Mesothelial cell of epicardium (in vitro differentiated cells): ENCODE results near the gene GBE1. TPM values are rescaled to one million over a fixed set of nuclear protein-coding genes. Genes with fewer than 3 reads are reported as not detected.

Experiments used
- DNase-seq, 2 experiments: peaks; one replicate each; pipeline ENCODE4 v3.0.0; 2021; ENCODE audit warnings: low spot score in 2 of 2; ENCODE audit not compliant: unreplicated experiment in 2 of 2
- H3K27ac Mint-ChIP-seq: 2 replicates; pipeline ENCODE4 v1.8.0; 2021; ENCODE audit warnings: mixed read lengths
- H3K27me3 Mint-ChIP-seq: 2 replicates; pipeline ENCODE4 v1.8.0; 2021; ENCODE audit warnings: low read depth, mixed read lengths
- H3K36me3 Mint-ChIP-seq: 2 replicates; pipeline ENCODE4 v1.8.0; 2021; ENCODE audit warnings: mixed read lengths
- H3K4me1 Mint-ChIP-seq: 2 replicates; pipeline ENCODE4 v1.8.0; 2021; ENCODE audit warnings: mixed read lengths
- H3K4me3 Mint-ChIP-seq: 2 replicates; pipeline ENCODE4 v1.8.0; 2021; ENCODE audit warnings: mild to moderate bottlenecking, moderate library complexity, mixed read lengths
- H3K9me3 Mint-ChIP-seq: 2 replicates; pipeline ENCODE4 v1.8.0; 2021; ENCODE audit warnings: mixed read lengths
- CTCF ChIP-seq: fragments of 200-600 bp; sonication (generic); IDR thresholded peaks from one replicate; pipeline ENCODE4 v1.5.0; 2021; ENCODE audit warnings: antibody characterized with exemption; ENCODE audit not compliant: unreplicated experiment
- total RNA-seq: library from RNA; stranded (reverse); gene quantifications from 3 replicates; pipeline ENCODE4 v1.2.1, GENCODE V29; 2021

Gene GBE1
- total RNA-seq, 1 donor from 2014 or later: 10.8 TPM

DNA sequence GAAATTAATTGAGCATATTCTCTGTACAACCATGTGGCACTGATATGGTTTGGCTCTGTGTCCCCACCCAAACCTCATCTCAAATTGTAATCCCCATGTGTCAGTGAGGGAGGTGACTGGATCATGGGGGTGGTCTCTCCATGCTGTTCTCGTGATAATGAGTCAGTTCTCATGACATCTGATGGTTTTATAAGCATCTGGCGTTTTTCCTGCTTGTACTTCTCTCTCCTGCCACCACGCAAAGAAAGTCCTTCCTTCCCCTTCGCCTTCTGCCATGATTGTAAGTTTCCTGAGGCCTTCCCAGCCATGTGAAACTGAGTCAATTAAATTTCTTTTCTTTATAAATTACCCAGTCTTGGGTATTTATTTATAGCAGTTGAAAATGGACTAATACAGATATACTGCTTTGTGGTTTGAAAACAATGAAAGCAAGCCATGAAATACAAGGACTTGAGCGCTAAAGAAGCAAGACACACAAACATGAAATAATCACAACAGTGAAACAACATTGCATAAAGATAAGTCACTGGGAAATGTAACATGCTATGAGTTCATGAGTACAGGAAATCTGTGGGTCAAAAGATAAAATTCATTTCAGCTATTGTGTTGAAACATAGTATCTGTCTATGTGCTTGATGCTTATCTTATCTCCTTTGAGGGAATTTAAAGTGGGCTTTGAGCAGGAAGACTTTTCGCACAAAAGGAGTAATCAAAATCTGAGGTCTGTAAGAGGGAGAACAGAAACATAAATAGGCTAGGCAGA lies 288.7 kb downstream of the GBE1 start:
- H3K27ac Mint-ChIP-seq: no peak overlapping the region
- no peak overlapping the region for H3K4me3 Mint-ChIP-seq
- peaks cover 21% of the 10 kb centered on the region for H3K4me1 Mint-ChIP-seq
- DNase-seq: no peak
- no peaks in the 10 kb centered on the region for H3K27me3 Mint-ChIP-seq
- H3K36me3 Mint-ChIP-seq: no peaks in the 10 kb centered on the region
- no peak for TF ChIP-seq CTCF
- H3K9me3 Mint-ChIP-seq: no peaks in the 10 kb centered on the region

DNA sequence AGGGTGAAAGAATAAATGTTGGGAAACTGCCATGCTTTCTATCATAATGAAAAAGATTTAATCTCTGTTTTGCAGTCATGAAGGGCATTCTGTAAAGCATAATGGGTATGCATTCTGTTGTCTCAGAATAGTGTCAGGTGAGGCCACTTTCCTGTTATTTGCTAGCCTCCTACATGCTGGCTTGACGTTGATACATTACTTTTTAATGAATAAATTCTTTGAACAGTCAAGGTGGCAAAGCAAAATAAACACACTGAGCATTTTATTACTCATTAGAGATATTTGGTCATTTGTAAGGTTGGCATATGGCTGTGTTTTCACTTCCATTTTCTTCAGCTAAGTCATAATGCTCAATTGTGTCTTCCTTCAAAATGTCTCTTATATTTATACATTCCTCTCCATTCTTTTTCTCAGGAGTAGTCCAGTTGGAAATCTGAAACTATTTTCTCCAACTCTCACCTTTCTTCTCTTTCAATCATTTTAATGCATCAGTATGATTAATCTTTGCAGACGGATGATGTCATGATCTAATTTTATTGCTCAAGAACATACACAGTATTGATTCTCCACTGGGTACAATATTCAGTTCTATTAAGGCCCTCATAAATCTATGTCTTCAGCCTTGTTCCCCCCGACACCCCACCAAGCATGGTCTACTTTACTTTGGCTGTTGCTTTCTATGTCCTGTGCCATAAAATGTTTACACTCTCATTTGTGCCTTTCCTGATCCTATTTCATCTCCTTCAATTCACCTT lies 290.7 kb downstream of the GBE1 start:
- Mint-ChIP-seq H3K4me1 (peaks cover 20% of the 10 kb centered on the region), H3K4me3 (no peak overlapping the region), H3K27me3 (no peaks in the 10 kb centered on the region), H3K36me3 (no peaks in the 10 kb centered on the region), H3K9me3 (no peaks in the 10 kb centered on the region), H3K27ac (no peak overlapping the region)
- DNase-seq: no peak
- TF ChIP-seq CTCF: no peak

GRCh38 chr3:81468391-81468790 lies 293.1 kb downstream of the GBE1 start:
- Mint-ChIP-seq H3K4me3 (no peak overlapping the region), H3K36me3 (no peaks in the 10 kb centered on the region), H3K27me3 (no peaks in the 10 kb centered on the region), H3K4me1 (peaks cover 29% of the 10 kb centered on the region), H3K9me3 (no peaks in the 10 kb centered on the region), H3K27ac (no peak overlapping the region)
- no peak for TF ChIP-seq CTCF
- no peak for DNase-seq

DNA sequence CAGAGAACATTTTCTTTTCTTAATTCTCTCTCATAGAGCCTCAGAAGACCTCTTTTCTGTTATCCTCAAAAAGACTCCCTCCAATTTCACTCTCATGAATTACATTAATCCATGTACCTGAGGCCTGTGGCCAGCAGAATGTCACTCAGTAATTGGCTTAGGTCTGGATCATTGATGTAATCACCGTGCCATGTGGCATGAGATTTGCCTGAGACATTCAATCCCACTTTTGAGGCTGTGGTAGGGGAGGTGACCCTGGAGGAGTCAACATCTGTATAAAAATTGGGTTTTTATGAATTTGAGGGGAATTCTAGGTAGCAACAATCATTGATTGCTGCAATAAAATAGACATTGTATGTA lies 295.3 kb downstream of the GBE1 start:
- no peak for TF ChIP-seq CTCF
- no peak overlapping the region for H3K27ac Mint-ChIP-seq
- no peak for DNase-seq
- H3K4me3 Mint-ChIP-seq: no peak overlapping the region
- peaks cover 31% of the 10 kb centered on the region for H3K4me1 Mint-ChIP-seq
- no peaks in the 10 kb centered on the region for H3K9me3 Mint-ChIP-seq
- no peaks in the 10 kb centered on the region for H3K27me3 Mint-ChIP-seq
- no peaks in the 10 kb centered on the region for H3K36me3 Mint-ChIP-seq

DNA sequence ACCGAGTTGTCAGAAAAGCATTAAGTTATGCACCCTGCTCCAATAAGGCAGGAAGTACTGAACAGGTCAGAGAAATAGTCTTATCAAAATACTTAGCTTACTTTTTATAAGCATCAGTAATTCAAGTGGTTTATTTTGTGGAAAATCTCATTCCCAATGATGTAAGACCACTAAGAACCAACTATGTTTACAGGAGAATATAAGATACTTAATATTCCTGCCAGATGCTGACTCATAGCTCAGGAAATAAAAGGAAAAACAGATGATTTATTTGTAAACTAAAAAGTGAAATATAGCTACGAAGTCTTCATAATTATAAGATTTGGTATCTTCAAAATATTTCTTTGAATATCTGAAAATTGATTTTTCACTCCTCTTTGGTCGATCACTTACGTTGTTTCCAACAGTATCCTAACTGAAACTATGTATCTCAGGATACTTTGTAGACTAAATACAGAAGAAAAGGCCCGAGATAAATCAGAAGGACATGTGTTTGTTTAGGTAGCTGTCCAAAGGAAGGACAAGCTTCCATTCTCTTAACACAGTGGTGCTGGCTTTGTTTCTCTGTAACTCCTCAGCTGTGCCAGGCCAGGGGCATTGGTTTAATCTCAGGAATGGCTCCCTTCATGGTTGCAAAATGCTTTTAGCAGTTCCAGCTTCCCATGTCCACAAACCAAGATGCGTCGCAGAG lies 295.8 kb downstream of the GBE1 start:
- H3K4me1 Mint-ChIP-seq: peaks cover 33% of the 10 kb centered on the region
- peaks cover 2% of the 10 kb centered on the region for H3K27me3 Mint-ChIP-seq
- DNase-seq: no peak
- H3K36me3 Mint-ChIP-seq: no peaks in the 10 kb centered on the region
- H3K27ac Mint-ChIP-seq: no peak overlapping the region
- no peaks in the 10 kb centered on the region for H3K9me3 Mint-ChIP-seq
- TF ChIP-seq CTCF: no peak
- H3K4me3 Mint-ChIP-seq: no peak overlapping the region
